Jurkat, Clone E6-1 (cell line): ENCODE measurements around the gene ZNF407.

ENCODE experiments used
- DNase-seq: peaks from one replicate; pipeline ENCODE4 v3.0.0-alpha.2; 2011; ENCODE audit warnings: low read depth, low spot score
- H3K4me3 ChIP-seq: 2 replicates; pipeline ENCODE4 v1.5.1; 2011; ENCODE audit warnings: mild to moderate bottlenecking, low read length, control low read depth, moderate library complexity

ZNF407 gene

GRCh38 chr18:74895686-74896085 lies 298.0 kb downstream of the ZNF407 start:
- no peak for DNase-seq
- no peak overlapping the region for H3K4me3 ChIP-seq

DNA sequence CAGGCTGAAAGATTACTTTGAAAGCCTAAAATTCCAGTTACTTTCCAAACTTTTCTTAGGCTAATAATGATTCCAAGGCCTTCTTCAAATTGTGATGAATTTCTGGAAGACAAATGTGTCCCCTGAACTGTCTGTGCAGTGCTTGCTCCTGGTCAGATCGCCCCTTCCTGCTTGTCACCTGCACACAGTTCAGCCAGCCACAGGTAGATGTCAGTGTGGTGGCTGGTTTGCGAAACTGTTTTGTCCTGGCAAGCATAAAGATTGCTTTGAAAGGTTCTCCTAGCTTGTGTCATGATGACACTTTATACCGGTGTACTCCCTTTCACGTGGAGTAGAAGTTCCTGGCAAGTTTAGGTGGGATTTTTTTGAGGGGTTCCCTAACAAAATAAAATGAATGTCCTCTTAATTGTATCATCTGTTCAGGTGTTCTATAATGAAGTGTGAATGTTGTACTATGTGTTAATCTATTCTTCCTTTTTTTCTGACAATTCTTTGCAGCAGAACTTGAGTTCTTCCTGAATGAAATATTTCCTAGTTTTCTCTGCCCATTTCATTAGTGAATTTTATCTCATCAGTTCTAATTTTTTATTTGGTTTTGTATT lies 298.8 kb downstream of the ZNF407 start:
- no peak for DNase-seq
- no peak overlapping the region for H3K4me3 ChIP-seq

DNA sequence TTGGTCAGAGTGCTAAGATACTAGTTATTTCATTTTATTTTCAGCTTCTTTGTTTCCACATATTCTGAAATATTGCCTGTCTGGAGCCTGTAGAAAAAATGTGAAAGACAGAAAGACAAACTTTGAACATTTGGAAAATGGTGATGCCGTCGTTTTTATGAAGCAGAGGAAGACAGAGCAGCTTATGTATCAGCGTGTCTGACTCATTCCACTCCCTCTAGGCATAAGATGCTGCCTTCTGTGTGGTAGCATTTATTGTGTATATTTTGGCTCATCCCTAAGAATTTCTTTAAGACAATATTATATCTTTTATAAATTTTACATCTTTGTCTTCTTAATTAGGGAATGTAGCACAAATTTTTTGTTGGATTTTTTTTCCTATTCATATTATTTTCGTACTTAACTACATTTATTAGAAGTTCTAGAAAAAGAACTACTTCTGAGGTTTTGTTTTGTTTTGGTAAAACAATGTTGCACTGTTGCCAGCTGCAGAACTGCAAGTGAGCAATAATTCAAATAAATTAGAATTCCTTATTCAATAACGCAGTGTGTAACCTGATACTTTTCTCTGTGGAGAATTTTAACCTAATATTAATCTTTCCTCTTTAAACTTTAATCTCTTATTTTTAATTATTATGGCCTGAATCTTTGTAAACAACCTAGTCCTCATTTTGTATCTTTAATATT lies 300.4 kb downstream of the ZNF407 start:
- DNase-seq: no peak
- no peak overlapping the region for H3K4me3 ChIP-seq

GRCh38 chr18:74898965-74899364 lies 301.3 kb downstream of the ZNF407 start:
- no peak overlapping the region for H3K4me3 ChIP-seq
- no peak for DNase-seq

DNA sequence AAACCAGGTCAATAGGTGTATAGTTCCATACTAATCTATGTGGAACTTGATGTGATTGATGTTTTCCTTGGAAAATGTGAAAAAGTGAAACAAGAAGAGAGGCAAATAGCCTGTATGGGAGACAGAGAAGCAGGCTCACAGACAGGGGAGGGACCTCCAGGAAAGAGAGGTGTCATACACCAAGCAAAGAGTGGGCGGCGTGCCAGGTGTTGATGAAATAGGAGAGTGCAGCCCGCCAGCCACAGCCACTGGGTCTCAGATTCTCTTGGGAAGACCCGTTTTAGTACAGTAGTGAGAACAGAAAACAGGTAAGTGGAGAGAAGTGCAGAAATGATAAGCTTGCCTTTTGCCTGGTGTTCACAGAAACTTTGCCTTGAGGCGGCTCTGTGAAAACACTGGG lies 301.9 kb downstream of the ZNF407 start:
- DNase-seq: no peak
- no peak overlapping the region for H3K4me3 ChIP-seq

DNA sequence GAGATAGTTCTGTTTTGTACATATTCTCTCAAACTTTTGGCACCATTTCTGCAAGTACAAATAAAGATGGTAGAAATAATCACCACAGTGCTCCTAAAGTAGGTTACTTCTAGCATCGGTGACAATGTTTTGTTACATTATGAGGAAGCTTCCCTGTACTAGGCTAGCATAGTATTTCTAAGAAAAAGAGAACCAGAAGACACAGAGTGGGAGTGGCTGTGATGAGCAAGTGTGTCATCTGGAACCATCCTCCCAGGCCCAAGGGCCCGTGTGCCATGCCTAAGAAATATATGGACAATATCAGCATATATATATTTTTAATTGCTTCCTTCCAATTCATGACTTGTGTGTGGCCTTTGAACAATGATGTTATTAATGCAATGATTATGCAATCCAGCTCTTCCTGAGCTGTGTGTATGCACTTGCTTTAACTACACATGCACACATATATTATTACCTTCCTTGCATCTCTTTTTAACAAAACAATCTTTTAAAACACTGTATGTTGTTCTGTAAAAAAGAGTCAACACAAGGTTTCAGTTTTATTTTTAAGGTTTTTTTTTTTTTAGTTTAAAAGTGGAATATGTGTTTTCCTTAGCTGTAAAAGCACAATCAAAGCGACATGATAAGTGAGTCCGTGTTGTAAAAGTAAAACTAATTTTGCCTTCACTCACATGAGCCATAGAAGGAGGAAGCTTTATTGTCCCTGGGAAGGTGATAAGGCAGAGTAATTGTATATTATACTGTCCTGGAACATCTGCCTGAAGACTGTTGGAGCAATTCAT lies 303.9 kb downstream of the ZNF407 start:
- H3K4me3 ChIP-seq: no peak overlapping the region
- no peak for DNase-seq

DNA sequence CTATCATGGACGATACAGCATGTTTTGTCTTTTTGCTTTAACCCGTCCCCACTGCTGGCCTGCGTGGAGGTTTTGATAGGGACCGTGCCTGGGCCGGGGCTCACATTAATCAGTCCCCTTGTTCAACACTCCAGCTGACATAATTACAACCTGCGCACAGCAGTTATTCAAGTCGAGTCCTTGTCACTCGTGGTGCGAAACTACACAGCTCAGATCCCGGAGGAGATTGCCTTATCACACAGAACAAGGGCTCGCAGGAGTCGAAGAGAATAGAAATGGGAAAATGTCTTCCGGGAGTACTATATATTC lies 304.4 kb downstream of the ZNF407 start:
- no peak for DNase-seq
- no peak overlapping the region for H3K4me3 ChIP-seq

GRCh38 chr18:74905247-74905646 lies 307.6 kb downstream of the ZNF407 start:
- no peak for DNase-seq
- no peak overlapping the region for H3K4me3 ChIP-seq

DNA sequence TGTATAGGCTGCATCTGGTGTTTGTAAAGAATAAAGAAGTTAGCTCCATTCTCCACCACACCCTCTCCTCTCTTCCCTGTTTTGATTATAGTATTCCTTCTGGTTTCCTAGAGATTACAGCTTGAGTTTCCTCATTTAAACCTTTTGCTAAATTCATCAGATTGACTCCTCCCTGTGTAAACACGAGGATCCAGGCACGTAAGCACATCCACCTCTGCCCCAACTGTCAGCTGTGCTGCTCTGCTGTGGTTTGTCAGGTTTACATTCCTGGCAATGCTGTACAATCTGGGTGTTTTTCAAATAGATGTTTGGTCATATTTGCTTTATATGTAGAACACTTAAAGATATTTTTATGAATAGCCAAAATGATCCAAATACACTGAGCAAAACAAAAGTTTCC lies 308.5 kb downstream of the ZNF407 start:
- no peak for DNase-seq
- H3K4me3 ChIP-seq: no peak overlapping the region

DNA sequence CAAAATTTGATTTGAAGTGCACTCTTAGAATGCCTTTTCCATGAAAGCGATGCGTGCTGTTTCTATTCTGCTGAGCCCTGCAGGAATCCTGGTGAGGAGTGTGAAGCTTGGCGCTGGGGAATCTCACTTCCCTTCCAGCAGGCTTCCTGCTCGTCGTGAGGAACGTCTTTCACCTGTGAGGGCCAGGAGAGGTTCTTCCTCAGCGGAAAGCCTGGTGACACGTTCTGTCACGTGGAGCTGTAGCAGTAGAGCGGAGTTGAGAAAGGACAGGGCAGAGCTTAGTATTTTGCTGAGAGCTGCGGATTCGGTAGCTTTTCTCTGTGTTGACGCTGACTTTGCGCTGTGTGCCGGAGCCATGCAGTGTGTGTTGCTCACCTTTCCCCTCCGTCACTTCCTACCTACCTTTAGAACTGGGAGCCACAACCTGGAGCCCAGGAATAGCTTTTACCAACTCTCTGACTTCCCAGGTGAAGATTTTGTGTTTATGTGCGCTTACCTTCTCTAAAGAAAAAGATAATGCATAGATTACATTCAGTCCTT lies 316.5 kb downstream of the ZNF407 start:
- no peak for DNase-seq
- H3K4me3 ChIP-seq: no peak overlapping the region

DNA sequence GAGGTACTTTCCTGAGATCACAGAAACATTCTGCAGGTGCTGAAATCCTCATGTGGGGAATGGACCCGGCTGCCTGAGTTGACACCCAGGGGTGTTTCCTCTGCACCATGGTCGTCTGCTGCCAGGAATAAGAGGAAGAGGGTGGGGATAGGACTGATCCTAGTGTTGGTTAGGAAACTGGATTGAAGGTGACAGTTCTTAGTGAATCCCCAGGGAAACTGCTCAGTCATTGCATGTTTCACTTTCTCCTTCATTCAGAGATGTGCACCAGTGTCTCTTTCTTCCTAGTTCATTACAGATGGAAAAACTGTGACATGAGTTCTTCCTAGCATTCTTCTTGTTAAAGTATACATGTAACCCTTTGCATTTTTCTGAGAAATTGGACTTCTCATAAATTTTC lies 317.0 kb downstream of the ZNF407 start:
- no peak overlapping the region for H3K4me3 ChIP-seq
- DNase-seq: no peak

GRCh38 chr18:74916773-74917393 lies 319.2 kb downstream of the ZNF407 start:
- no peak overlapping the region for H3K4me3 ChIP-seq
- DNase-seq: peak; percentile 71

GRCh38 chr18:74918276-74918790 lies 320.7 kb downstream of the ZNF407 start:
- no peak overlapping the region for H3K4me3 ChIP-seq
- DNase-seq: no peak

DNA sequence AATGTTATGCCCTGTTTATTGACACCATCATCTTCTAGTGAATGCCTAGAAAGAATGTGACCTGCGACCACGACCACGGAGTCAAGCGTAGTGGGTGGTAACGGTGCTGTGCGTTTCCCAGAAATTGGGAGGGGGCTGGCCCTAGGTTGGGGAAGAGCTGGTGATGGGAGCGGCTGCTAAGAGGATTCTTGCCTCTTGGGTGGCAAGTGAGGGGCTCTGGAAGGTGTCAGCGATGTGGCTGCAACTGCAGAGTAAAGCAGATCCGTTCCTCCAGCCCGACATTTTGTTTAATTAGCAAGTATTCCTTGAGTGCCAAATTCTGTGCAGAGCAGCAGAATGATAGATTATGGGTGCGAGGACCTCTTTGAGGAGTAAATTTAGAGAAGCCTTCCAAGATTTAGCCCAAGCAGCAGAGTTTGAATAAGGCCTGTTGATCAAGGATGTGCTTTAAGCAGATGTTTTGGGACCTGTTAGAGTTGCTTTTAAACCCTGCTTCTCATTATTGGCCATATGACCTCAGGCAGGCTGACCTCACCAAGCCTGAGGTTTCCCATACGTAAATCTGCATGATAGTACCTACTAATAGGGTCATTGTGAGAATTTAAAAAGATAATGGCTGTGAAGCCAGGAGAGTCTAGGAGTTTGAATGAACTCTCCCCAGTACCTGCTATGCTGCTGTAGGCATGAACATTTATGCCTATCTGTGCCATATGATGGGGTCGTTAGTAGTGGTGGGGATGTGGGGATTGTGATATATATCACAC lies 323.6 kb downstream of the ZNF407 start:
- H3K4me3 ChIP-seq: no peak overlapping the region
- DNase-seq: no peak

- no peak overlapping the region for H3K4me3 ChIP-seq
- DNase-seq: no peak
Observed at GRCh38 chr18:74926051-74926450, 328.4 kb downstream of the ZNF407 start.

GRCh38 chr18:74928194-74928968 lies 330.7 kb downstream of the ZNF407 start:
- no peak overlapping the region for H3K4me3 ChIP-seq
- DNase-seq: no peak

GRCh38 chr18:74929110-74929509 lies 331.4 kb downstream of the ZNF407 start:
- no peak overlapping the region for H3K4me3 ChIP-seq
- no peak for DNase-seq

GRCh38 chr18:74930616-74931015 lies 332.9 kb downstream of the ZNF407 start:
- no peak for DNase-seq

More at GRCh38 chr18:74930616-74931015, 332.9 kb downstream of the ZNF407 start:
- no peak overlapping the region for H3K4me3 ChIP-seq
